HepG2 (cell line): Measurements from ENCODE around the gene ZNRF3. TPM values are rescaled to one million over a fixed set of nuclear protein-coding genes. Genes with fewer than 3 reads are reported as not detected.

Experiments used
- ATF7 ChIP-seq, 2 experiments: fragments of 450-650 bp in 1 of 2; sonication (generic) in 1 of 2; formaldehyde crosslinking in 1 of 2; IDR thresholded peaks; 2 replicates each; pipeline versions ENCODE4 v1.4.0 to v1.6.1; 2016 to 2020; ENCODE audit warnings: antibody characterized with exemption in 1 of 2, mild to moderate bottlenecking in 1 of 2, missing genetic modification reagents in 1 of 2
- CBX1 ChIP-seq: IDR thresholded peaks from one replicate; pipeline ENCODE4 v1.6.1; 2016; ENCODE audit warnings: antibody characterized with exemption, low read depth
- GPN1 ChIP-seq: sonication (generic); formaldehyde crosslinking; IDR thresholded peaks from 2 replicates; pipeline ENCODE4 v1.5.1; 2020; ENCODE audit warnings: missing genetic modification reagents, borderline replicate concordance
- HHEX ChIP-seq: IDR thresholded peaks from 2 replicates; pipeline ENCODE4 v1.6.1; 2016; ENCODE audit warnings: control low read depth
- HNF4G ChIP-seq, 2 experiments: sonication (generic) in 1 of 2; formaldehyde crosslinking in 1 of 2; IDR thresholded peaks; 2 replicates each; pipeline versions ENCODE4 v1.4.0 to v1.6.1; 2011 to 2020; ENCODE audit warnings: borderline replicate concordance in 2 of 2, low read depth in 2 of 2, mild to moderate bottlenecking in 2 of 2, low read length in 1 of 2, missing genetic modification reagents in 1 of 2, moderate library complexity in 1 of 2
- RXRB ChIP-seq: IDR thresholded peaks from 2 replicates; pipeline ENCODE4 v1.6.1; 2016; ENCODE audit warnings: borderline replicate concordance, missing genetic modification reagents, missing compliant biosample characterization
- SCMH1 ChIP-seq: sonication (generic); formaldehyde crosslinking; IDR thresholded peaks from 2 replicates; pipeline ENCODE4 v1.9.0; 2021; ENCODE audit warnings: missing genetic modification reagents, mild to moderate bottlenecking, borderline replicate concordance
- TAF1 ChIP-seq: sonication (generic); formaldehyde crosslinking; IDR thresholded peaks from 2 replicates; pipeline ENCODE4 v1.4.0; 2020; ENCODE audit warnings: missing genetic modification reagents
- TSC22D2 ChIP-seq: sonication (generic); formaldehyde crosslinking; IDR thresholded peaks from 2 replicates; pipeline ENCODE4 v1.5.1; 2020; ENCODE audit warnings: missing genetic modification reagents, mild to moderate bottlenecking, borderline replicate concordance
- ZBTB20 ChIP-seq: sonication (generic); formaldehyde crosslinking; IDR thresholded peaks from 2 replicates; pipeline ENCODE4 v1.8.1; 2023; ENCODE audit warnings: missing genetic modification reagents, low read depth, mild to moderate bottlenecking, borderline replicate concordance
- ZNF180 ChIP-seq: sonication (generic); formaldehyde crosslinking; IDR thresholded peaks from 2 replicates; pipeline ENCODE4 v1.4.0; 2020; ENCODE audit warnings: low read depth, missing genetic modification reagents, borderline replicate concordance
- ZNF552 ChIP-seq: sonication (generic); formaldehyde crosslinking; IDR thresholded peaks from 2 replicates; pipeline ENCODE4 v1.9.0; 2022; ENCODE audit warnings: missing genetic modification reagents, mild to moderate bottlenecking, borderline replicate concordance
- ZNF629 ChIP-seq: sonication (generic); formaldehyde crosslinking; conservative IDR thresholded peaks from 2 replicates; pipeline ENCODE4 v1.5.0; 2020; ENCODE audit warnings: missing genetic modification reagents
- ZNF790 ChIP-seq: sonication (generic); formaldehyde crosslinking; IDR thresholded peaks from 2 replicates; pipeline ENCODE4 v1.8.0; 2022; ENCODE audit warnings: missing genetic modification reagents, mild to moderate bottlenecking, borderline replicate concordance
- polyA plus RNA-seq, 8 experiments: library from polyadenylated mRNA; depleted of rRNA in 3 of 8; stranded (reverse) in 7 of 8; unstranded in 1 of 8; fragments of >200 nt; fragmentation: Illumina TruSeq in 4 of 8; extraction: Trizol in 4 of 8; gene quantifications; 2 replicates each; pipeline versions ENCODE4 v1.2.1 to v1.2.3, GENCODE V29; 2011 to 2016; ENCODE audit warnings: low read depth in 4 of 8, missing spikeins in 1 of 8, mixed read lengths in 1 of 8; ENCODE audit not compliant: insufficient read depth in 1 of 8
- total RNA-seq, 5 experiments: library from RNA; depleted of rRNA; stranded (reverse); fragments of >200 nt; fragmentation: Illumina TruSeq; extraction: Trizol; gene quantifications; 2 replicates each; pipeline ENCODE4 v1.2.3, GENCODE V29; 2016; ENCODE audit warnings: low read depth in 1 of 5
- TF ChIP-seq, protein P1 (sequence below): sonication (generic); formaldehyde crosslinking; IDR thresholded peaks from 2 replicates; pipeline ENCODE4 v1.8.0; 2022; ENCODE audit warnings: missing genetic modification reagents, mild to moderate bottlenecking, moderate library complexity, borderline replicate concordance
- TF ChIP-seq, protein P2 (sequence below): IDR thresholded peaks from 2 replicates; pipeline ENCODE4 v1.6.1; 2016; ENCODE audit warnings: low read depth, control low read depth
- TF ChIP-seq, protein P3 (sequence below): sonication (generic); formaldehyde crosslinking; IDR thresholded peaks from 2 replicates; pipeline ENCODE4 v1.5.1; 2020; ENCODE audit warnings: missing genetic modification reagents, mild to moderate bottlenecking, borderline replicate concordance
- TF ChIP-seq, protein P4 (sequence below): sonication (generic); formaldehyde crosslinking; IDR thresholded peaks from 2 replicates; pipeline ENCODE4 v1.4.0; 2020; ENCODE audit warnings: mild to moderate bottlenecking, missing genetic modification reagents, borderline replicate concordance

The ZNRF3 gene
- total and polyA plus RNA-seq, 2 of the 13 experiments (the other 11 are each of a cell fraction or from before 2014, with no cell fraction given) = 20.3 to 36.7 TPM

DNA sequence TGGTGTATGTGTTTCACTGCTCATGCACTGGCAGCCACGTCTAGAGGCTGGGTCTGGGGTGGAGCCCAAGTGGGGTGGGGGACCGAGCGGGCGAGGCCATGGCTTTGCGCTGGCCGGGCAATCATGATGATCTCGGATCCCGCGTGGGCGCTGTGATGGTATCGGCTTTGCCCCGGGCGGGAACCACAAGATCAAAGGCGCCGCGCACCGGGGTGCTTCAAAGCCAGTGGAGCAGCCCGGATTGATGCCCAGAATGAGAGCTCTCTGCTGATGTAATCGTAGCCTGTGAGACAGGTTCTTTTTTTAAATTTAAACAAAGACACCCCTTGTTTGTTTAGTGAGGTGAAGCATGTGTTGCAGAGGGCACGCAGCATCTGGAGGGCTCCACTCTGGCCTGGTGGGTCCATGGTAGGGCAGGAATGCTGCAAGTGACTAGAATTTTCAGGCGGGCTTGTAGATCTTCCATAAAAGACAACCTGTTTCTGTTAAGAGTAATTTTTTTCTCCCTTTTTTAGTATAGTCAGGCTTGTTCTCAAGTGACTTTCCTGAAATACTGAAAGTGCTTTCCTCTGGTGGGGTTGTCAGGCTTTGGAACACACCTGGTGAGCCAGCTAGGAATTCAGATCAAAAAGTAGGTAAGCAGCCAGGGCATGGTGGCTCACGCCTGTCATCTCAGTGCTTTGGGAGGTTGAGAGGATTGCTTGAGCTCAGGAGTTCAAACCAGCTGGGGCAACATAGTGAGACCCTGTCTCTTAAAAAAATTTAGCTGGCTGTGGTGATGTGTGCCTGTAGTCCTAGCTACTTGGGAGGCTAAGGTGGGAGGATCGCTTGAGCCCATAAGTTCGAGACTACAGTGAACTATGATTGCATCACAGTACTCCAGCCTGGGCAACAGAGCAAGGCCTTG, 40.7 kb downstream of the ZNRF3 start (continued):
- TF ChIP-seq, protein P1, sequence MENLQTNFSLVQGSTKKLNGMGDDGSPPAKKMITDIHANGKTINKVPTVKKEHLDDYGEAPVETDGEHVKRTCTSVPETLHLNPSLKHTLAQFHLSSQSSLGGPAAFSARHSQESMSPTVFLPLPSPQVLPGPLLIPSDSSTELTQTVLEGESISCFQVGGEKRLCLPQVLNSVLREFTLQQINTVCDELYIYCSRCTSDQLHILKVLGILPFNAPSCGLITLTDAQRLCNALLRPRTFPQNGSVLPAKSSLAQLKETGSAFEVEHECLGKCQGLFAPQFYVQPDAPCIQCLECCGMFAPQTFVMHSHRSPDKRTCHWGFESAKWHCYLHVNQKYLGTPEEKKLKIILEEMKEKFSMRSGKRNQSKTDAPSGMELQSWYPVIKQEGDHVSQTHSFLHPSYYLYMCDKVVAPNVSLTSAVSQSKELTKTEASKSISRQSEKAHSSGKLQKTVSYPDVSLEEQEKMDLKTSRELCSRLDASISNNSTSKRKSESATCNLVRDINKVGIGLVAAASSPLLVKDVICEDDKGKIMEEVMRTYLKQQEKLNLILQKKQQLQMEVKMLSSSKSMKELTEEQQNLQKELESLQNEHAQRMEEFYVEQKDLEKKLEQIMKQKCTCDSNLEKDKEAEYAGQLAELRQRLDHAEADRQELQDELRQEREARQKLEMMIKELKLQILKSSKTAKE (CRISPR knock-in tag) = peak; percentile 95
- TF ChIP-seq SCMH1 (no peak), ZNF790 (peak; percentile 38; the same call in 1 of the 2 replicates), ZNF629 (CRISPR knock-in tag) (0 out of 2 replicates have a peak, but pooled peaks have one; percentile 43), ATF7 (IDR thresholded peaks at IDR 0.05) (peak; percentile 34; the same call in 1 of the 2 replicates), ATF7 (CRISPR knock-in tag; IDR thresholded peaks at IDR 0.05) (peak; percentile 72; the same call in 1 of the 2 replicates), CBX1 (peak; percentile 61), GPN1 (no peak), TAF1 (CRISPR knock-in tag) (0 out of 2 replicates have a peak, but pooled peaks have one; percentile 21), ZNF180 (CRISPR knock-in tag) (no peak), HHEX (CRISPR knock-in tag) (no peak), RXRB (CRISPR knock-in tag) (peak; percentile 96), ZBTB20 (CRISPR knock-in tag) (no peak), HNF4G (IDR thresholded peaks at IDR 0.05; ENCODE audit: borderline replicate concordance, low read depth, low read length) (peak; percentile 53; the same call in 1 of the 2 replicates), HNF4G (CRISPR knock-in tag; IDR thresholded peaks at IDR 0.05; ENCODE audit: borderline replicate concordance, low read depth) (peak; percentile 65; the same call in 1 of the 2 replicates), ZNF552 (CRISPR knock-in tag) (no peak), TSC22D2 (no peak)
- TF ChIP-seq, protein P2, sequence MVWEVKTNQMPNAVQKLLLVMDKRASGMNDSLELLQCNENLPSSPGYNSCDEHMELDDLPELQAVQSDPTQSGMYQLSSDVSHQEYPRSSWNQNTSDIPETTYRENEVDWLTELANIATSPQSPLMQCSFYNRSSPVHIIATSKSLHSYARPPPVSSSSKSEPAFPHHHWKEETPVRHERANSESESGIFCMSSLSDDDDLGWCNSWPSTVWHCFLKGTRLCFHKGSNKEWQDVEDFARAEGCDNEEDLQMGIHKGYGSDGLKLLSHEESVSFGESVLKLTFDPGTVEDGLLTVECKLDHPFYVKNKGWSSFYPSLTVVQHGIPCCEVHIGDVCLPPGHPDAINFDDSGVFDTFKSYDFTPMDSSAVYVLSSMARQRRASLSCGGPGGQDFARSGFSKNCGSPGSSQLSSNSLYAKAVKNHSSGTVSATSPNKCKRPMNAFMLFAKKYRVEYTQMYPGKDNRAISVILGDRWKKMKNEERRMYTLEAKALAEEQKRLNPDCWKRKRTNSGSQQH (CRISPR knock-in tag) = no peak
- TF ChIP-seq, protein P3, sequence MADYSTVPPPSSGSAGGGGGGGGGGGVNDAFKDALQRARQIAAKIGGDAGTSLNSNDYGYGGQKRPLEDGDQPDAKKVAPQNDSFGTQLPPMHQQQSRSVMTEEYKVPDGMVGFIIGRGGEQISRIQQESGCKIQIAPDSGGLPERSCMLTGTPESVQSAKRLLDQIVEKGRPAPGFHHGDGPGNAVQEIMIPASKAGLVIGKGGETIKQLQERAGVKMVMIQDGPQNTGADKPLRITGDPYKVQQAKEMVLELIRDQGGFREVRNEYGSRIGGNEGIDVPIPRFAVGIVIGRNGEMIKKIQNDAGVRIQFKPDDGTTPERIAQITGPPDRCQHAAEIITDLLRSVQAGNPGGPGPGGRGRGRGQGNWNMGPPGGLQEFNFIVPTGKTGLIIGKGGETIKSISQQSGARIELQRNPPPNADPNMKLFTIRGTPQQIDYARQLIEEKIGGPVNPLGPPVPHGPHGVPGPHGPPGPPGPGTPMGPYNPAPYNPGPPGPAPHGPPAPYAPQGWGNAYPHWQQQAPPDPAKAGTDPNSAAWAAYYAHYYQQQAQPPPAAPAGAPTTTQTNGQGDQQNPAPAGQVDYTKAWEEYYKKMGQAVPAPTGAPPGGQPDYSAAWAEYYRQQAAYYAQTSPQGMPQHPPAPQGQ (CRISPR knock-in tag) = no peak
- TF ChIP-seq, protein P4, sequence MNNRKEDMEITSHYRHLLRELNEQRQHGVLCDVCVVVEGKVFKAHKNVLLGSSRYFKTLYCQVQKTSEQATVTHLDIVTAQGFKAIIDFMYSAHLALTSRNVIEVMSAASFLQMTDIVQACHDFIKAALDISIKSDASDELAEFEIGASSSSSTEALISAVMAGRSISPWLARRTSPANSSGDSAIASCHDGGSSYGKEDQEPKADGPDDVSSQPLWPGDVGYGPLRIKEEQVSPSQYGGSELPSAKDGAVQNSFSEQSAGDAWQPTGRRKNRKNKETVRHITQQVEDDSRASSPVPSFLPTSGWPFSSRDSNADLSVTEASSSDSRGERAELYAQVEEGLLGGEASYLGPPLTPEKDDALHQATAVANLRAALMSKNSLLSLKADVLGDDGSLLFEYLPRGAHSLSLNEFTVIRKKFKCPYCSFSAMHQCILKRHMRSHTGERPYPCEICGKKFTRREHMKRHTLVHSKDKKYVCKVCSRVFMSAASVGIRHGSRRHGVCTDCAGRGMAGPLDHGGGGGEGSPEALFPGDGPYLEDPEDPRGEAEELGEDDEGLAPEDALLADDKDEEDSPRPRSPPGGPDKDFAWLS (CRISPR knock-in tag) = no peak
